ENCODE measurements around the gene ZNF525.
"Not testable (repeated sequence)": the region's sequence is repeated elsewhere in the genome, so short reads cannot be mapped to it uniquely, and the experiment has no call there.

Gene ZNF525

GRCh38 chr19:53365134-53365898 is at the start of gene ZNF525:
Gene ZNF525 (plus strand): TSS chr19:53365705. CDS start chr19:53372282, 6,577 bp downstream.
- peak; percentile 73 for DNase-seq

GRCh38 chr19:53328967-53329366 is 36.5 kb upstream of the ZNF525 start:
- no peak for DNase-seq

GRCh38 chr19:53332484-53332883 is 33.0 kb upstream of the ZNF525 start:
- no peak for DNase-seq

- no peak for DNase-seq
Measured at GRCh38 chr19:53333066-53333462, 32.4 kb upstream of the ZNF525 start.

GRCh38 chr19:53333463-53334449 is 31.7 kb upstream of the ZNF525 start, which contains the start of gene ZNF845:
Gene ZNF845 (plus strand): TSS chr19:53333749. CDS start chr19:53341308, 7,559 bp downstream.
- peak; percentile 87 for DNase-seq

GRCh38 chr19:53344403-53344802 is 21.1 kb upstream of the ZNF525 start:
- not testable (repeated sequence) for DNase-seq

GRCh38 chr19:53355739-53356138 is 9.8 kb upstream of the ZNF525 start:
- DNase-seq, result no peak

- DNase-seq, result no peak
Measured at GRCh38 chr19:53357821-53358581, 7.5 kb upstream of the ZNF525 start.

- DNase-seq, result not testable (repeated sequence)
Measured at GRCh38 chr19:53360056-53360455, 5.4 kb upstream of the ZNF525 start.

- no peak for DNase-seq
Measured at GRCh38 chr19:53365899-53366493, 491 bp downstream of the ZNF525 start.

- DNase-seq, result no peak
Measured at GRCh38 chr19:53372196-53372595, 6.7 kb downstream of the ZNF525 start.

GRCh38 chr19:53374288-53374687 is 8.8 kb downstream of the ZNF525 start:
- DNase-seq, result no peak

GRCh38 chr19:53374743-53375142 is 9.2 kb downstream of the ZNF525 start:
- no peak for DNase-seq

- DNase-seq, result no peak
Measured at GRCh38 chr19:53381376-53381775, 15.9 kb downstream of the ZNF525 start.

GRCh38 chr19:53388168-53388567 is 22.7 kb downstream of the ZNF525 start:
- DNase-seq, result peak; percentile 56

- DNase-seq, result no peak
Measured at GRCh38 chr19:53388904-53389303, 23.4 kb downstream of the ZNF525 start.

- DNase-seq, result no peak
Measured at GRCh38 chr19:53389571-53389970, 24.1 kb downstream of the ZNF525 start.

- DNase-seq, result no peak
Measured at GRCh38 chr19:53389978-53390377, 24.5 kb downstream of the ZNF525 start.

- no peak for DNase-seq
Measured at GRCh38 chr19:53394522-53394973, 29.0 kb downstream of the ZNF525 start.

GRCh38 chr19:53394974-53395839 is 29.7 kb downstream of the ZNF525 start, which contains the start of gene ZNF765:
Gene ZNF765 (plus strand): TSS chr19:53395149. CDS start chr19:53398016, 2,867 bp downstream.
- DNase-seq, result peak; percentile 81
